GM18870 (cell line): ENCODE data around the gene PSMB5.

ENCODE experiments used
- ATAC-seq: cut with Tn5 transposase; IDR thresholded peaks from one replicate; pipeline ENCODE4 v1.9.1; 2021; ENCODE audit warnings: moderate library complexity; ENCODE audit not compliant: unreplicated experiment

Gene PSMB5

GRCh38 chr14:23045419-23046357, 11.0 kb upstream of the PSMB5 start:
- no peak for ATAC-seq

- ATAC-seq: no peak
Measured at GRCh38 chr14:23044840-23045239, 10.1 kb upstream of the PSMB5 start.

- no peak for ATAC-seq
Measured at GRCh38 chr14:23043754-23044153, 9.1 kb upstream of the PSMB5 start.

GRCh38 chr14:23043145-23043544, 8.4 kb upstream of the PSMB5 start:
- no peak for ATAC-seq

- ATAC-seq: no peak
Measured at GRCh38 chr14:23042162-23042965, 7.7 kb upstream of the PSMB5 start, which contains the start of gene PSMB11. Gene PSMB11 (plus strand): TSS chr14:23042212. CDS start chr14:23042226, 14 bp downstream.

- ATAC-seq: no peak
Measured at GRCh38 chr14:23041729-23042128, 7.0 kb upstream of the PSMB5 start.

- no peak for ATAC-seq
Measured at GRCh38 chr14:23040100-23040499, 5.4 kb upstream of the PSMB5 start.

- no peak for ATAC-seq
Measured at GRCh38 chr14:23035303-23036144, 824 bp upstream of the PSMB5 start.

GRCh38 chr14:23033801-23034497, 751 bp downstream of the PSMB5 start:
- ATAC-seq: no peak

- no peak for ATAC-seq
Measured at GRCh38 chr14:23033251-23033727, 1.4 kb downstream of the PSMB5 start.

GRCh38 chr14:23030936-23031335, 3.8 kb downstream of the PSMB5 start:
- no peak for ATAC-seq

GRCh38 chr14:23028799-23029198, 5.9 kb downstream of the PSMB5 start:
- ATAC-seq: no peak

- no peak for ATAC-seq
Measured at GRCh38 chr14:23025151-23025814, 9.4 kb downstream of the PSMB5 start.

GRCh38 chr14:23024612-23025075, 10.1 kb downstream of the PSMB5 start:
- no peak for ATAC-seq

- ATAC-seq: no peak
Measured at GRCh38 chr14:23023795-23024152, 10.9 kb downstream of the PSMB5 start.

GRCh38 chr14:23023022-23023794, 11.5 kb downstream of the PSMB5 start:
- ATAC-seq: no peak

GRCh38 chr14:23021889-23022442, 12.7 kb downstream of the PSMB5 start:
- no peak for ATAC-seq

- ATAC-seq: no peak
Measured at GRCh38 chr14:23021434-23021833, 13.3 kb downstream of the PSMB5 start.
